H1 (cell line): ENCODE measurements around the gene XPNPEP1. TPM values are rescaled to one million over a fixed set of nuclear protein-coding genes. Genes with fewer than 3 reads are reported as not detected.

Experiments used
- CTCF ChIA-PET: fragments of 300-600 bp; sonication (Branson Sonifier 250); formaldehyde crosslinking; loops from one replicate; lab custom pipeline; 2021; ENCODE audit not compliant: partially characterized antibody; lab: Charles Lee
- POLR2A ChIA-PET: fragments of 300-600 bp; sonication (Branson Sonifier 250); formaldehyde crosslinking; loops from one replicate; lab custom pipeline; 2021; ENCODE audit warnings: inconsistent platforms; ENCODE audit not compliant: partially characterized antibody; lab: Charles Lee
- DNase-seq, 2 experiments: peaks; one replicate each; pipeline versions ENCODE4 v3.0.0 to v3.0.0-alpha.2; 2010 to 2022; ENCODE audit warnings: low spot score in 2 of 2, low read depth in 1 of 2, mixed read lengths in 1 of 2
- FAIRE-seq: peaks from 2 replicates; lab custom pipeline; 2011; peaks lifted over from hg19 to GRCh38; lab: Jason Lieb, UNC
- H2AFZ ChIP-seq: 2 replicates; pipeline ENCODE4 v1.8.1; 2012; ENCODE audit warnings: low read length, inconsistent platforms
- H2AK5ac ChIP-seq: 2 replicates; pipeline ENCODE4 v1.6.1; 2013; ENCODE audit warnings: low read depth, low read length
- H2BK120ac ChIP-seq: replicated peaks from 2 replicates; pipeline ENCODE3; 2013; ENCODE audit warnings: low read depth, low read length, inconsistent platforms
- H2BK12ac ChIP-seq: 2 replicates; pipeline ENCODE4 v1.6.1; 2013; ENCODE audit warnings: low read depth, low read length
- H2BK15ac ChIP-seq: 2 replicates; pipeline ENCODE4 v1.6.1; 2013; ENCODE audit warnings: low read length
- H2BK20ac ChIP-seq: 2 replicates; pipeline ENCODE4 v1.6.1; 2013; ENCODE audit warnings: low read length
- H2BK5ac ChIP-seq: 2 replicates; pipeline ENCODE4 v1.6.1; 2013; ENCODE audit warnings: low read depth, low read length
- H3K14ac ChIP-seq: 2 replicates; pipeline ENCODE4 v1.6.1; 2013; ENCODE audit warnings: inconsistent platforms; ENCODE audit not compliant: insufficient read length
- H3K18ac ChIP-seq: 2 replicates; pipeline ENCODE4 v1.6.1; 2013; ENCODE audit warnings: low read length; ENCODE audit errors: extremely low read depth
- H3K23ac ChIP-seq: 2 replicates; pipeline ENCODE4 v1.6.1; 2013; ENCODE audit warnings: inconsistent platforms; ENCODE audit not compliant: insufficient read length
- H3K23me2 ChIP-seq: 2 replicates; pipeline ENCODE4 v1.6.1; 2013; ENCODE audit warnings: low read depth, low read length
- H3K27ac ChIP-seq: 2 replicates; pipeline ENCODE4 v1.6.1; 2011; ENCODE audit warnings: low read depth, low read length, inconsistent platforms
- H3K27me3 ChIP-seq, 4 experiments: replicated peaks in 1 of 4; 1 replicate in 1 of 4; 2 replicates in 3 of 4; pipeline versions ENCODE4 v1.6.1 to v1.8.1; 2011 to 2013; ENCODE audit warnings: low read length in 3 of 4, mild to moderate bottlenecking in 3 of 4, inconsistent platforms in 2 of 4, mixed read lengths in 2 of 4, moderate library complexity in 1 of 4; ENCODE audit not compliant: control insufficient read depth in 3 of 4, insufficient read depth in 3 of 4; ENCODE audit errors: extremely low read depth in 1 of 4
- H3K36me3 ChIP-seq, 4 experiments: 2 replicates each; pipeline versions ENCODE4 v1.6.1 to v1.8.1; 2011 to 2013; ENCODE audit warnings: mild to moderate bottlenecking in 4 of 4, low read length in 3 of 4, moderate library complexity in 2 of 4, control low read depth in 1 of 4, inconsistent platforms in 1 of 4; ENCODE audit not compliant: insufficient read depth in 4 of 4, control insufficient read depth in 2 of 4
- H3K4ac ChIP-seq: replicated peaks from 2 replicates; pipeline ENCODE3; 2013; ENCODE audit warnings: low read length, low read depth, mixed read lengths, inconsistent platforms; ENCODE audit not compliant: insufficient read length
- H3K4me1 ChIP-seq, 4 experiments: replicated peaks in 1 of 4; 1 replicate in 1 of 4; 2 replicates in 3 of 4; pipeline versions ENCODE4 v1.6.1 to v1.8.1; 2011 to 2013; ENCODE audit warnings: low read length in 3 of 4, inconsistent platforms in 2 of 4, mixed read lengths in 1 of 4; ENCODE audit not compliant: insufficient read depth in 4 of 4, control insufficient read depth in 3 of 4
- H3K4me2 ChIP-seq, 2 experiments: 2 replicates each; pipeline versions ENCODE4 v1.6.1 to v1.8.1; 2011 to 2013; ENCODE audit warnings: low read depth in 2 of 2, low read length in 2 of 2, control low read depth in 1 of 2, inconsistent platforms in 1 of 2, mild to moderate bottlenecking in 1 of 2; ENCODE audit not compliant: insufficient read depth in 1 of 2
- H3K4me3 ChIP-seq, 4 experiments: fragments of 200-600, 300-600 bp in 1 of 4; sonication (generic), shearing (Covaris generic), sonication (Bioruptor Twin) in 1 of 4; 2 replicates each; pipeline versions ENCODE4 v1.5.1 to v1.8.1; 2011 to 2016; ENCODE audit warnings: low read length in 4 of 4, low read depth in 3 of 4, control low read depth in 2 of 4, inconsistent platforms in 2 of 4, mild to moderate bottlenecking in 2 of 4, mixed read lengths in 1 of 4, moderate library complexity in 1 of 4; ENCODE audit not compliant: insufficient read depth in 2 of 4; ENCODE audit errors: extremely low read depth in 1 of 4
- H3K56ac ChIP-seq: replicated peaks from 2 replicates; pipeline ENCODE3; 2013; ENCODE audit warnings: low read depth, mild to moderate bottlenecking, mixed read lengths, low read length, inconsistent platforms; ENCODE audit not compliant: insufficient read length
- H3K79me1 ChIP-seq: 2 replicates; pipeline ENCODE4 v1.6.1; 2013; ENCODE audit warnings: low read depth, low read length, control low read depth
- H3K79me2 ChIP-seq, 2 experiments: 2 replicates each; pipeline versions ENCODE4 v1.6.1 to v1.8.1; 2012 to 2013; ENCODE audit warnings: low read length in 2 of 2, mild to moderate bottlenecking in 2 of 2, inconsistent platforms in 1 of 2; ENCODE audit not compliant: insufficient read depth in 2 of 2, control insufficient read depth in 1 of 2
- H3K9ac ChIP-seq, 4 experiments: replicated peaks in 1 of 4; 1 replicate in 1 of 4; 2 replicates in 3 of 4; pipeline versions ENCODE4 v1.6.1 to v1.8.1; 2011 to 2013; ENCODE audit warnings: low read depth in 3 of 4, low read length in 3 of 4, control low read depth in 2 of 4, mild to moderate bottlenecking in 2 of 4, moderate library complexity in 2 of 4, inconsistent platforms in 1 of 4; ENCODE audit errors: extremely low read depth in 1 of 4
- H3K9me3 ChIP-seq, 2 experiments: 2 replicates each; pipeline versions ENCODE4 v1.6.1 to v1.8.1; 2012 to 2013; ENCODE audit warnings: mild to moderate bottlenecking in 2 of 2, moderate library complexity in 2 of 2, control low read depth in 1 of 2, inconsistent platforms in 1 of 2, low read depth in 1 of 2, low read length in 1 of 2, mixed read lengths in 1 of 2; ENCODE audit not compliant: insufficient read depth in 2 of 2
- H4K20me1 ChIP-seq, 2 experiments: replicated peaks in 1 of 2; 2 replicates each; pipeline versions ENCODE3 to v1.8.1; 2011 to 2013; ENCODE audit warnings: inconsistent platforms in 2 of 2, low read length in 2 of 2, mild to moderate bottlenecking in 1 of 2; ENCODE audit not compliant: insufficient read depth in 2 of 2, control insufficient read depth in 1 of 2
- H4K5ac ChIP-seq: 2 replicates; pipeline ENCODE4 v1.6.1; 2013; ENCODE audit warnings: low read length, low read depth, mixed read lengths, inconsistent platforms; ENCODE audit not compliant: insufficient read length
- H4K8ac ChIP-seq: 2 replicates; pipeline ENCODE4 v1.8.0; 2013; ENCODE audit warnings: mild to moderate bottlenecking, moderate library complexity, low read length, inconsistent platforms; ENCODE audit not compliant: insufficient read depth; ENCODE audit errors: extremely low read depth
- H4K91ac ChIP-seq: replicated peaks from 2 replicates; pipeline ENCODE3; 2013; ENCODE audit warnings: low read length, mixed read lengths, inconsistent platforms; ENCODE audit not compliant: insufficient read length
- ASH2L ChIP-seq: fragments of 200-600, 300-600 bp; sonication (generic); IDR thresholded peaks from one replicate; pipeline ENCODE4 v1.7.1; 2017; ENCODE audit warnings: low read length
- CEBPB ChIP-seq: IDR thresholded peaks from 2 replicates; pipeline ENCODE4 v1.6.1; 2012; ENCODE audit warnings: low read depth, low read length
- CTBP2 ChIP-seq: IDR thresholded peaks from 2 replicates; pipeline ENCODE4 v1.7.0; 2011; ENCODE audit warnings: borderline replicate concordance, mild to moderate bottlenecking, moderate library complexity, mixed read lengths, low read length; ENCODE audit not compliant: insufficient read depth, insufficient read length
- EZH2 ChIP-seq: fragments of 200-600 bp; sonication (generic); IDR thresholded peaks from 2 replicates; pipeline ENCODE4 v1.7.1; 2012; ENCODE audit warnings: low read depth, mild to moderate bottlenecking, moderate library complexity, low read length, inconsistent platforms; ENCODE audit not compliant: severe bottlenecking
- HDAC2 ChIP-seq, 2 experiments: fragments of 300-600 bp in 1 of 2; sonication (generic) in 1 of 2; IDR thresholded peaks; 2 replicates each; pipeline ENCODE4 v1.6.1; 2011 to 2012; ENCODE audit warnings: low read depth in 2 of 2, low read length in 2 of 2, mild to moderate bottlenecking in 2 of 2, moderate library complexity in 2 of 2, borderline replicate concordance in 1 of 2, inconsistent platforms in 1 of 2
- KDM4A ChIP-seq: IDR thresholded peaks from one replicate; pipeline ENCODE4 v1.7.1; 2012; ENCODE audit warnings: low read depth, mild to moderate bottlenecking, moderate library complexity, low read length, inconsistent platforms; ENCODE audit not compliant: severe bottlenecking
- KDM5A ChIP-seq: fragments of 200-600 bp; IDR thresholded peaks from 2 replicates; pipeline ENCODE4 v1.7.1; 2012; ENCODE audit warnings: mild to moderate bottlenecking, low read length, inconsistent platforms, mixed read lengths
- SP1 ChIP-seq: IDR thresholded peaks from 2 replicates; pipeline ENCODE4 v1.6.1; 2011; ENCODE audit warnings: low read depth, low read length
- SUZ12 ChIP-seq: fragments of 200-600 bp; sonication (generic); IDR thresholded peaks from 2 replicates; pipeline ENCODE4 v1.6.1; 2012; ENCODE audit warnings: mild to moderate bottlenecking, inconsistent platforms, low read length, moderate library complexity, mixed read lengths
- TCF12 ChIP-seq: IDR thresholded peaks from 2 replicates; pipeline ENCODE4 v1.6.1; 2011; ENCODE audit warnings: low read depth, mild to moderate bottlenecking, low read length
- TEAD4 ChIP-seq: IDR thresholded peaks from 2 replicates; pipeline ENCODE4 v1.6.1; 2012; ENCODE audit warnings: low read depth, low read length, inconsistent platforms, mixed read lengths
- WGBS, 2 experiments: shearing (Covaris generic) in 1 of 2; methylation state at CpG; one replicate each; pipeline versions ENCODE4 v1.1.6 to v1.1.7; 2013 to 2015; ENCODE audit warnings: low lambda C conversion rate in 2 of 2, mixed read lengths in 2 of 2, inconsistent platforms in 1 of 2, low coverage in 1 of 2, missing lambda C conversion rate in 1 of 2; ENCODE audit not compliant: insufficient replicate concordance in 2 of 2, insufficient coverage in 1 of 2, insufficient read length in 1 of 2; ENCODE audit errors: extremely low coverage in 1 of 2, missing lambda C conversion rate in 1 of 2; 5-methylcytosine and 5-hydroxymethylcytosine counted together
- polyA plus RNA-seq, 7 experiments: library from polyadenylated mRNA; depleted of rRNA in 3 of 7; stranded (reverse) in 5 of 7; unstranded in 2 of 7; fragments of >200 nt in 5 of 7; fragments of 200-250 nt in 2 of 7; gene quantifications; 1 replicate in 5 of 7; 2 replicates in 1 of 7; 4 replicates in 1 of 7; pipeline versions ENCODE4 v1.2.1 to v1.2.3, GENCODE V29; 2011 to 2013; ENCODE audit warnings: missing spikeins in 2 of 7, mixed read lengths in 2 of 7
- total RNA-seq: library from RNA; stranded (reverse); fragmentation: NEBNext Ultra II Directional; extraction: Animal tissue kit (Norgen Biotek cat#: 25700); gene quantifications from 2 replicates; pipeline ENCODE4 v1.2.1, GENCODE V29; 2021

Gene XPNPEP1
- total and polyA plus RNA-seq, 2 of the 8 experiments (the other 6 are each of a cell fraction or from before 2014, with no cell fraction given): 61.1 to 201 TPM

DNA sequence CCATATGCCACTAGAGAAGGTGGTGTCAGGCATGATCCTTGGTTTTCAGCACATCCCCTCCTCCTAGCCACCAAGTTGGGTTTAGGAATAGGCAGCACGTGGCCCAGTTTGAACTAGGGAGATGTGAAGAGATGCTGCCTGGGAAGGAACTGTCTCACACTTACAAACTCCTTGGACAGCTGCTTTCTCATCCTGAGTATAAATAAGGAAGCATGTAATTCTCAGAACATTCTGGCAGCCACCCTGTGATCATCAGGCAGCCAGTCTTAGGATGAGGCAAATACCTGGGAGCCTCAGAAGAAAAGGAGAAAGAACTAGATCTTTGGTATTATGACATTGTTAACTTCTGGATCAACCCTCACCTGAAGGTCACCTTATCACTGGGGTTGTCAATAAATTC, 21.3 kb upstream of the XPNPEP1 start:
- no peak overlapping the region for H3K23ac ChIP-seq
- 82% methylated on average over 1 of the region's 1 CpG; no CpG with 5 or more reads in 1 of the 2 experiments for WGBS, 2 experiments
- H3K18ac ChIP-seq: no peak overlapping the region
- no peak overlapping the region for H3K4me3 ChIP-seq
- ChIA-PET CTCF (interaction anchor here (2.4 kb wide), 1 partner anchor 60 kb away, joined by 7 read pairs; no protein-coding TSS in a partner anchor), POLR2A (interaction anchor here (2.1 kb wide), 1 partner anchor 10 kb away, joined by 6 read pairs; no protein-coding TSS in a partner anchor)
- no peak overlapping the region for H2BK5ac ChIP-seq
- no peak overlapping the region for H3K4me2 ChIP-seq
- no peak overlapping the region for H4K91ac ChIP-seq
- H3K9me3 ChIP-seq: no peaks in the 10 kb centered on the region
- no peaks in the 10 kb centered on the region for H3K36me3 ChIP-seq
- H3K14ac ChIP-seq: no peak overlapping the region
- H4K20me1 ChIP-seq: no peaks in the 10 kb centered on the region
- no peaks in the 10 kb centered on the region for H3K79me2 ChIP-seq
- no peak overlapping the region for H4K5ac ChIP-seq
- H3K79me1 ChIP-seq: no peaks in the 10 kb centered on the region
- no peak overlapping the region for H3K9ac ChIP-seq
- H3K23me2 ChIP-seq: no peaks in the 10 kb centered on the region
- H3K27ac ChIP-seq: no peak overlapping the region
- H4K8ac ChIP-seq: no peak overlapping the region
- H3K4ac ChIP-seq: no peak overlapping the region
- no peak overlapping the region for H3K56ac ChIP-seq
- no peak overlapping the region for H2AFZ ChIP-seq
- no peaks in the 10 kb centered on the region for H3K27me3 ChIP-seq
- FAIRE-seq (no peak), DNase-seq (no peak)
- no peak overlapping the region for H2BK20ac ChIP-seq
- H2AK5ac ChIP-seq: no peak overlapping the region
- H2BK12ac ChIP-seq: no peak overlapping the region
- H3K4me1 ChIP-seq: no peaks in the 10 kb centered on the region
- no peak overlapping the region for H2BK120ac ChIP-seq
- H2BK15ac ChIP-seq: no peak overlapping the region
- no peak for TF ChIP-seq KDM5A
- no peak for TF ChIP-seq KDM4A
- no peak for TF ChIP-seq ASH2L
- no peak for TF ChIP-seq EZH2
- TF ChIP-seq TCF12: no peak
- no peak for TF ChIP-seq HDAC2 (IDR thresholded peaks at IDR 0.05; ENCODE audit: borderline replicate concordance in 1 of 2, low read depth in 2 of 2, low read length in 2 of 2)
- no peak for TF ChIP-seq CEBPB
- no peak for TF ChIP-seq TEAD4
- no peak for TF ChIP-seq CTBP2
- TF ChIP-seq SP1: no peak
- TF ChIP-seq SUZ12: no peak
